Activated effector memory CD4-positive, alpha-beta T cell treated with anti-CD3 and anti-CD28 coated beads, Interleukin-2, amount 50 U/mL, for 16 hours (primary cell): ENCODE measurements around the gene SUSD4.

Experiments used
- DNase-seq: peaks from one replicate; pipeline ENCODE4 v3.0.0-alpha.2; 2020

SUSD4 gene

DNA sequence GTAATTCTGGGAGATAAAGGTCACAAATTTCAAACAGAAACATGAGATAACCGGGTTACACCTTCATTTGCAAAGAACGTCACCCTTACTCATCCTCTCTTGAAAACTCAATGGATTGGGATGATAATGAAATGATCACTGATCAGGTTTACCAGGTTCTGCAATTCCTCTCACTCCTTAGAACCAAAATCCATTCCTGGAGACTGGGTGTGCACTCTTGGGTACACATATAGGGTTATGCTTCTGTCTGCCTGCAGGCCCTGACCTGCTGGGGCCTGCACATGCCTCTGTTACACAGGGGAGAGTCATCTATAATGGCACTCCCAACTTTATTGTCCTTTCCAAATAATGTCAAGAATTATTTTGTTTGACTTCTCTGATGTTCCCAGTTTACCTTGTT, 8.3 kb downstream of the SUSD4 start:
- no peak for DNase-seq

DNA sequence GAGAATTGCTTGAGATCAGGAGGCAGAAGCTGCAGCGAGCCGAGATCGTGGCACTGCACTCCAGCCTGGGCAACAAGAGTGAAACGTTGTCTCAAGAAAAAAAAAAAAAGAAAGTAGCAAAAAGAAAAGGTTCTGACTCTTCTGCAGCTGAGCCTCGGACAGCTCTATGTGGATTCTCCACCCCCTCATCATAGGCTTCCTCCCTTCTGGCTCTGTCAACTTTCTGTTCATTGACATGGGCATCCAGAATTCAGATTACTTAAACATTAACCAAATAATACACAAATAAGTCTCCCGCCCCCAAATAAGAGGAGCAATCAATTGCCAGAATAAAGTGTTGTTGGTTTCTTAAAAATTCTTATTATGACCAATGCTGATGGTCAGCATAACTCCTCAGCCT, 10.0 kb downstream of the SUSD4 start:
- DNase-seq = no peak

DNA sequence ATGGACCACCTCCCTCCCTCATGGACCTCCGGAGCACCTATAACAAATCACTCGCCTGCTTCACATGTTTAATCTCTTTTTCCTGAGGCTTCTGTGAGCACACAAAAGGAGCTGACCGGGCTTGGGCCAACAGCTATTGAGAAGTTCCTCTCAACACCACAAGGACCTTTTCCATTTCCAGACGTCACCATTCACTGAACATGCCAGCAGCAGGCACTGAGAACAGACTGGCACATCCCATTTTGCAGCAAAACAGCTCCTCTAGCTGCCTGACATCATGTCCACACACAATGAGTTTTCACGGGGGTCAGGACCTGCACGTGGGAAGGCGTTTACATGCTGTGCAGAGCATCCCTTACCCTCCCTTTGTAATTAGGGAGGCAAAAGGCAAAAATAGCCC, 11.0 kb downstream of the SUSD4 start:
- no peak for DNase-seq

DNA sequence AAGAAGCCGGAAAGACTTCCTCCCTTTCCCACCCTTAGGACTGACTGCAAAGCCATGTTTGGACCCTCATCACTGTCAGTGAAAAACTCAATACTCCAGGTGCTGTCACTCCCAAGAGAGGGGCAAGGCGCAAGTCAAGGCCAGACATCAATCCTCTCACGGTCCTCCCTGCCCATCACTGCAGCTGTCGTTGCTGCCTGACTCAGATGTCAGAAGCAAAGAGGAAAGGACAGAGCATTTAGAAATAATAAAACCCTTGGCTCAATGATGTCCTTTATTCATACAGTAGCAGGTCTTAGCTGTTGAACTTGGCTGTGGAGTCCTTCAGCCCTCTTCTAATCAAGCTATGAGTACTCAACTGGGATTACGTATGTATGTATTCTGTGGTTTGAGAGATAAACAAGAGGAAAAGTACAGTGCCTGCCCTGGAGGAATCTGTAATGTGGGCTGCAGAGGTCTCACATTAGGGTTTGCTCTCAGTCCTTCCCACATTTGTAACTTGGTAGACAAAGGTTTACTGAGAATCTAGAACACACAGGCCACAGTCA, 13.5 kb downstream of the SUSD4 start:
- DNase-seq = no peak

DNA sequence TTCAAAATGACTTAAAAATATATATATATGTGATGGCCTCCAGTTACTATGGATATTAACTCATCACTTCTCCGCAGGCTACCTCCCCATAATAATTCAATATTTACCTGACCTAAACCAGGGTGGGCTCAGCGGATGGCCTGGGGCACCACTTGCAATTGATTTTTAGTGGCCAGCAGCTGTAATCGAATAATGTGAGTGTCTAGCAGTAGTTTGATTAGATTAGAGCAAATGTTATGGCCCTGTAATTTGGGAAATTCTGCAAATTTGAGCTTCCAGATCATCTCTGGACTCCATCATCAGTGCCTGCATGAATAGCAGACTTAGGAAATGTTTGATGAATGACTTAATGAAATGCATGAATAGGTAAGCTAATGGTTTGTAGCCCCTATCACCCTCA, 14.7 kb downstream of the SUSD4 start:
- no peak for DNase-seq

DNA sequence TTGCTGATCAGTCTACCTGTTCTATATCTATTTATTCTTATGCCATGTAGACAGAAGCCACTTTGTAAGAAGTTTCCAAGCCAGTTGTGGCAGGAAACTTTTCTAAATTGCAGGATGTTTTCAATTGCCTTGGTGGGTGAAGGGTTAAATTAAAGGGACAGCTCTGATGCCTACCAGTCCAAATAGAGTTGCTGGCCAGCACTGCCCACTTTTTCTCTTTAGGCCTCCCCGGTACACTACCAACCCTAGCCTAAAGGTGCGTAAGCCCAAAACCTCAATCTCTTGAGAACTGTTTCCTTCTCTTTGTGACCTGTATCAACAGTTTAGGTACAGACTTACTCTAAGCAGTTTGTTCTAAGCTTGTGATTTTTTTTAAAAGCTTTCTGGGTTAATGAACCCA, 15.5 kb downstream of the SUSD4 start:
- no peak for DNase-seq

DNA sequence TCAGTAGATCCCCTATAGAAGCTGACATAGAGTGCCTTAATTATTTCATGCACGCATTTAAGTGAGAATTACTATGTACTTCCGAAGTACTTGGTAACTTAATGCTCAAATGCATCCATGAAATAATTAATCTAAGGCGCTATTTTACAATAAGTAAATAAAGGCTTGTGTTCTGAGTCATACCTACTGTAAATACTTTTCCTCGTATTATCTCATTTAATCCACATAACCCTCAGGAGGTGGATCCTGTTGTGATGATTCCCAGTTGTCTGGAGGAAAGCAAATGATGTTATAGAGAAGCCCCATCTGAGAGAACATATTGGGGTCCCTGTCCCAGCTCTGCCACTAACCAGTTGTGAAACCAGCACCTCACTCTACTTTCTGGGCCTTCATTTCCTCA, 16.4 kb downstream of the SUSD4 start:
- DNase-seq = no peak

DNA sequence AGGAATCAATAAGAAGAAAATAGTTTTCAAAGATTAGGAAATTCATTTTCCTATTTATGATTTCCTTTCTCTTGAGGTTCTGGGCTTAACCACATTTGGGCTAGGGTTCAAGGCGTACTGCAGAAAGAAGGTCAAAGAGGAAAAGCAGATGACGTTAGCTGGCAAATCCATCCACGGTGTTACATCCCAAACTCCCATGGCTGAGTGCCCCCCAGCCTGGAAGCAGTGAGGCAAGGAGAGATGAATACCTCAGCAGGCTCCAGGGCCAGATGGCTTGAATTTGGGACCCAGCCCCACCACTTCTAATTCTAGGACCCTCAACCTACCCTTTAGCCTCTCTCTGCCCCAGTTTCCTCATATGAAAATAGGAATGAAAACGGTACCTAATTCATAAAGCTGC, 17.7 kb downstream of the SUSD4 start:
- DNase-seq = no peak

DNA sequence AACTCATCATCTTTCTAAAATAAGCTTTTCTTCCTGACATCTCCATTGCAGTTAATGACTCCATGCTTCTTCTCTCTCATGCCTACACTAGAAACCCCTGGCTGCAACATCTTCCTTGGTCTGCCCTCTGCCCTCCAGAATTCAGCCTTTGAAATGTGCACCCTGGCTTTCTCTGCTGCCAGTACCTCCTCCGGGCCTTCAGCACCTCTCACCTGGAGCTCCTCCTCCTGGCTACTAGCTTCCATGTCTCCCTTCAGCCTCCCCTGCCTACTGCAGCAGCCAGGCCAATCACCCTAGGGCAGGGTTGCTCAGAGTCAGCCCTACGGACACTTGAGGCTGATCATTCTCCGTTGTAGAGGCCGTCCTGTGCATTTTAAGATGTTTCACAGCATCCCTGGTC, 18.3 kb downstream of the SUSD4 start:
- no peak for DNase-seq

DNA sequence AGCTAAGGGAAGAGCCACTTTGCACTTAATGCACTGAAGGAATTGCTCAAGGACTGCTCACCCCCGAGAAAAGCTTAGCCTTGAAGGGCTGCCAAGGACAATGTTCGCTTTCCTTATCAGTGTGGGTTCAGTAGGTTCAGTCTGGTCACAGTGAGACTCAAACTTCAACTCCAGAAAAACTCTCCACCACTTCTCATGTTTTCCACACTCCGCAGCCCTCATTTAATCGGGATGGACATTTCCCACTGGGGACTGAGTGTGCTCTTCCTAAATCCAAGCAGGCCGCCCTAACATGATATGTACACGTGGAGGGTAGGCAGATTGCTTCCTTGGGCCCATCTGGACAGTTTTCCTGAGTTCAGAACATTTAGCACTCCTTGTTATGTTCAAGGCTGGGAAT, 19.5 kb downstream of the SUSD4 start:
- no peak for DNase-seq

DNA sequence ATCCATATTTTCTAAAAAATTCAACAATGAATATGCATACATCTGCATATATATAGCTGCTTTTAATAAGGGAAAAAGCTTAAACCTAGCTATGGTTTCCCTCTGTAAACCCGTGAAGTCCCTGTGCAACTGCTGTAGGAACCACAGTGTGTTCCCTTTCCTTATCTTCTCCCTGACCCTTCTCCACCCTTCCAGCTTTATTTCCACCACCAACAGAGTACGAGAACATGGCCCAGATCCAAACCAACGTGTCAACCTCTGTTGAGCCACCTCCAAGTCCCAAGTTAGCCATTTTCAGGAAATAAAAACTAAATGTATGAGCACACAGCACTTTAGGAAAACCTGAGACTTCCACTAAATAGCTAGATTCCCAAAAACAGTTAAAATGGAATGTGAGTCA, 20.3 kb downstream of the SUSD4 start:
- no peak for DNase-seq

DNA sequence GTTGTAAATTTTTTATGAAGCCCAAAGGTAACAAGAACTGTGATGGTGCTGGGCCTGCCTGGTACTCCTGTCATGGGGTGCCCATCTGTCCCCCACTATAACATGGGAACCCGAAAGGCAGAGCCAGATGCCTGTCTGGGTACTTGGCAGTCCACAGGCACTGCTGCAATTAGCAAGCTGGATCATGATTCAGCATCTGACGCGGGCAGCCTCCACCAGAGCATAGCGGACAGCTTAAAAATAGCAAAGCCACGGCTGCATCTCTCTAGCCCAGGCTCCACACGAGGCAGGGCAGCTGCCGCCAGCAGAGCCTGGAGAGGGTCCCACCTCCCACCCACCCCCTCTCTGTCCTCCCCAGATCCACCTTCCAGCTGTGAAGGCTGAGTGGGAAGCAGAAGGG, 22.9 kb downstream of the SUSD4 start:
- no peak for DNase-seq

DNA sequence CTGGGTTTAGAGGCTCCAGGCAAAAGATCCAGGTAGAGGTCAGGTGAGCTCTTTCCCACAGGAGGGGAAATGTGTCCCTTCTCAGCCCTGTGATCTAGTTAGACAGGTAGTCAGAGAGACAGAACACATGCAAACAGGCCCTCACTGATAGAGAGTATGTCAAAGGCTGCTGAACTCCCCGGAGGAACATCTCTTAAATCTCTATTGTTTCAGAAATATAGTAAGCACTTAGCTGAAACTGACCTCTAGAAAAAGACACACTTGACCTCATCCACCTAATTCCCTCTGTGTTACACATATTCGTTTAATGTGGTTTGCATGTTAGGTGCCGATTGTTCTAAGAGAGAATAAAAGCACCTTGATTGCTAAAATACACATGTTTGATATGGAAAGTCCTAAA, 23.3 kb downstream of the SUSD4 start:
- DNase-seq = no peak

DNA sequence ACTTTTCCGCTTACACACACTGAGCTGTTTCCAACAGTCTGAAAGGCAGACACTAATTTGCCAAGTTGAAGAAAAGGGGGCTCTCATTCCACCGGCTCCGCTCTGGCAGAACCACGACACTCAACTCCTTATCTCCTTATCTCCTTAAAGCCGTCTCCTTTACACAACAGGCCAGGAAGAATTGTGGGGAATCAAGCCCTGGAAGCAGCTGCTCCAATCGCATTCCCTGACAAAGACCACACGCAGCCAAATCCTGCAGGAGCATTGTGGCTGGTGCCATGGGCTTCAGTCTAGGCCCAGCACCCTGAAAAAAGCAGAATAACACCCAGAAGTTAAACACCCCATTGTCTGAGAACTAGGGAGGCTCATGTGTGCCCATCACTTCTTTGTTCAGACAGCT, 24.1 kb downstream of the SUSD4 start:
- no peak for DNase-seq

DNA sequence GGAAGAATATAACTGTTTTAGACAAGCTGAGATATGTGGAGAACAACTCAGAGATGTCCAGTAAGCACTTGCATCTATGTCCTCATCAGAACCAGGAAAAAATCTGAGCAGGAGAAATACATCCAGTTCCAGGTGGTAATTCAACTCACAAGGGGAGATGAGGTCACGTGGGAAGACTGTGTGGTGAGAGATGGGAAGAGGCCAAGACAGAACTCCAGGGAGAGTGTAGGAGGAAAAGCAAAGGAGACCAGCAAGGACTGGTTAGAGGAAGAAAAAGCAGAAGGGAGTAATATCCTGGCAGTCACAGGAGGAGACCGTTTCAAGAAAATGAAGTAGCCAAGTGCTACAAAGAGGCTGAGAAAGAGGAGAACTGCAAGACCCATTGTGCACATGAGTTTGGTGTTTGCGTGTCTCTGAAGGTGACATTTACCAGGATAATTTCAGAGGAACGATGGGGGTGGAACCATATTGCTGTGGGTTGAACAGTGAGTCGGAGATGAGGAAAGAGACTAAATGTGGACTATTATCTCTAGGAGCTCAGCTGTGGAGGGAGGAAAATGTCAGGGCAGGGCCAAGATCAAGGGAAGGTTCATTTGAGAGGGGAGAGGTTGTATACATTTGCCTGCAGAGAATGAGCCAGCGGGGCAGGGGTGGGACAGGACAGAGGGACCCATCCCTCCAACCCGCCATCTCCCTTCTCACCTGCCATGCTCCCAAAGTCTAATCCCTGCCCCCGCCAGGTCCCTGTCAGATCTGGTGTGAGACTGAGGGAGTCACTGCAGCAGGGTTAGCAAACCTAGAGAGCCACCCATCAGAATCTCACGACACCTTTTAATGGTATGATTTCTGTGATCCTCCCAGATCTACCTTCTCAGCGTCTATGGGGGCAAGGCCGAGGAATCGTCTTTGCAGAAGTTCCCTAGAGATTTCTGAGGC, 24.9 kb downstream of the SUSD4 start:
- no peak for DNase-seq

DNA sequence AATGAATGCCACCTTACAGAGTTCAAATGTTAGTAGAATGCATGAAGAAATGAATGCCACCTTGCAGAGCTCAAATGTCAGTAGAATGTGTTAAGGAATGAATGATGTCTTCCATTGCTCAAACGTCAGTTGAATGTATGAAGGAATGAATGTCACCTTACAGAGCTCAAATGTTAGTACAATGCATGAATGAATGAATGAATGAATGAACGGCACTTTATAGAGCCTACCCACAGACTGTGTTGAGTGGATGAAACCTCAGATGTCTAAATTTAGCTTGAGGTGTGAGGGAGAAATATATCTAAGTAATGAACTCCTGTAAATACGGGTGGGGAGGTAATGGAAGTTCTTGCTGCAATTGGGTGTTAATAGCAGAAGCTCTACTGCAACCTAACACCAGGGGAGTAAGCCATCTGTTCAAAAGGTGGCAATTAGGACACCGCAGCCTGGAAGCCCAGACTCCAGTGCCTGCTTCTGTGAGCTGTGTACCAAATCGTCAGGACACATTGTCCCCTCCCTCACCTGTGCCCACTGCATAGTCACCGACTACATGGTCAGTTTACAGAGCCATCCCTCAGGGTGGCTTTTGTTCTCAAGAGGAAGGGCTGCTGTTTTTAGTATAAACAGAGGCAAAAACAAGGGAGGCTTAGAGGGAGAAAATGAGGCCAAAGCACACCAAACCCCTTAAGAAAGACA, 26.7 kb downstream of the SUSD4 start:
- no peak for DNase-seq

DNA sequence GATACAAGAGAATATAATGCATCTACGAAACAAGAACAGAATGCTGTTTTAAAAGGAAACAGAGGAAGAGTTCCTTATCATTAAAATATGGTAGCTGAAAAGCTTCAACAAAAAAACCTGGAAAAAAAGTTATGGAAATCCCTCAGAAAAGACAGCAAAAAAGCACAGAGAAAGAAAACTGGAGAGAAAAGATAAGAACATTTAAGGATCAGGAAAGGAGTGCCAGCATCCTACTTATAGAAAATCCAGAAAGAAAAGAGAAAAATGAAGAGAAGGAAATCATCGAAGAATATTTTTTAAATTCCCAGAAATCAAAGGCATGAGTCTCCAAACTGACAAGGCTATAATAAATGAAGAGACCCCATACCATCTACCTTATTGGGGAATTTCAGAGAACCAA, 29.8 kb downstream of the SUSD4 start:
- no peak for DNase-seq

DNA sequence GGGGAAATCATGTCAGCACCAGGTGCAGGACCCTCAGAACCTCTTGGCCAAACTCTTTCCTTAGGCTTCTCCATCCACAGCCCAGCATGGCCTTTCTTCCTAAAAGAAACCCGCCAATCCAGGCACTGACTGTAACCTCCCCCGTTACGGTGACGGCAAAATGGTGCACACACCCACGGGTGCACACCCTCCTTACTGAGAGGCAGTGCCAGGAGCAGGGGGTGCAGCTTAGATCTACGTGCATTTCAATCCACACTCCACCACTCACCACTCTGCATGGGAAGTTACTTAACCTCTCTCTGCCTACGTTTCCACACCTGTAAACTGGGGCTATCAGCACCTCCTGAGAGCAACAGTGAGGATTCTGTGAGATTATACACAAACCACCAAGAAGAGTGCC, 31.0 kb downstream of the SUSD4 start:
- no peak for DNase-seq

DNA sequence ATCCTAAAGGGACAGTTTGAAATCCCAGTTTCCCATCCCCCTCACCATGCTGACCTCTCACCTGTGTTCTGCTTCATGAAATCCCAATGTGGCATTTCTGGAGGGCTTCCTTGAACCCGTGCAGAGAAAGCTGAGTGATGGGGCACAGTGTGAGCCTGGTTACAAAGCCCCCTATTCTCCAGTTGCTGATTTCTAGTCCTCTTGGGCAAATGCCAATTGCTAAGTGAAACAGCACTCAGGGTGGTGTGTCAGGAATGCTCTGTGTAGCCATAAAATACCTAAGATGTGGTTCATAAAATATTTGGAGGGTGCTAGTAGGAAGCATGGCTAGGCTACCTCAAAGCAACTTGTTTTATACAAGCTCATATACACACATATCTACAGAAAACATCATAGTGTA, 32.0 kb downstream of the SUSD4 start:
- DNase-seq = no peak

DNA sequence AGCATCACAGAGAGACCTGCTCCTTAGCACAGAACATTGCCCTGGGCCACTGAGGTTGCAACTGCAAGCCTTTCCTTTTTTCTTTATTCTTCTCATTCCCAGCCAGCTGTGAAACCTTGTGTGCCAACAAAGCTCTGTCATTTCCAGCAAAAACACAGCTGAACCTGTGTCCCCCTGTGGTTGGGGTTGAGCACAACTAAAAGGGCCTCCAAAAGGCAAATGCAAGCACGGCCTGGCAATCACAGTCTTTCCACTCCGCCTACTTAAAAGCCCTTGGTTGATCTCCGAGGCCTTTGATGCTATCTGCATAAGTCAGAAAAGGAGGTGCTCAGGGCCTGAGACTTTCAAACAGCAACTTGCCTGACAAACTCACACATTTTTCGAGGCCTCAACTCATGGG, 32.7 kb downstream of the SUSD4 start:
- DNase-seq = no peak

DNA sequence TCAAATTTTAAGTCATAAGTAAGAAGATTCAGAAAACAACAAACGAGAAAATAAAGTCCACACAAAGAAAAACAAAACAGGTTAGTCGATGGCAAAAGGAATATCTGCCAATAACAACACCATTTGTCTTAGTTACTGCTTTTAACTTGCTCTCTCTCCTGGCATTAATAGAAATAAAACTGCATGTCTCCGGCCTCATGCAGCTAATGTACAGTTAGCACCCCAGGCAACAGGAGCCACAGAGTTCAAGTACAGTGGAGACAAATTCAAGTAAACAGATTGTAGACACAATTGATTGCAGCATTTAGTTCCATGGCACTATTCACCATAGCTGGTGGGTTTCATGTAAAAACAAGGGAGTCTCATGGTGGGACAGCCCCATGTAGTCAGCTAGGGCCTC, 33.5 kb downstream of the SUSD4 start:
- DNase-seq = no peak

DNA sequence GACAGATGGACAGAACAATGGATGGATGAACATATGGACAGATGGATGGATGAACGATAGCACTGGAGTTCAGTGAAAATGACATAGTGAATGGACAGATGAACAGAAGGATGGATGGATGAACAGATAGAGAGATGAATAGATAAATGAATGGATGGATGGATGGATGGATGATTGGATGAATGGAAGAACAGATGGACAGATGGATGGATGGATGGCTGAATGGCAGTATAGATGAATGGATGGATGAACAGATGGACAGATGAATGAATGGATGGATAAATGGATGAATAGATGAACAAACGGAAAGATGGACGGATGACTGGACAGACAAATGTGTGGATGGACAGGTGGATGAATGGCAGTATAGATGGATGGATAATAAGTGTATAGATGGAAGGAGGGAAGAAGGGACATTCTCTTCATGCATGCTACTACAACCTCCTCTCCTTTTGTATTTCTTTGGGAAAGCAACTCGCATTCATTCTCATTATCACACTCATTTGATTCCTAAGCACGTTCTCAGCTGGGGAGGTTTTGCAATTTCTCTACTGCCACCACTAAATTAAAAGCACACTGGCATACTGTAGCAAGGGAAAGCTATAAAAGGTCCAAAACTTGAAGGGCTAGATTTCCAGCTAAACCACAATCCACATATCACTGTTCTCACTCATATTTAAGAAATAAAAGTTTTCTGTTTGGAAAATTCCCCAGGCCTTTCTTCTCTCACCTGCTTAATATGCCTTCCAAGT, 34.1 kb downstream of the SUSD4 start:
- DNase-seq = no peak

DNA sequence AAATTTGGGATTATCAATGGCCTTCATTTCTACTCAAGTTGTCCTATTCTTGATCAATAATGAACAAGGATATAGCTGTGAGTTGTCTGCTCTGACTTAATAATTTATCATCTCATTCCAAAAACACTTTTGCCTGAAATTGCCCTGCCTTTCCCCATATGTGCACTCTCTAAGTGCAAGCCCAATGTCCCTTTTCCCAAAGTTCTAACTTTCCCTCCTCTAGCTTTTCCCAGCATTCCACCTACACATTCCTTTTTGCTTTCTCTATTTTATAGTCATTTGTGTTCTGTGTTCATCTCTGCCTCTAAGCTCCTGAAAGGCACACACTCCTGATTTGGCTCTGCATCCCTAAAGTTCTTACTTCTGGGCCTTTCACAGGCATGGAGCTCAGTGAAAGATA, 34.7 kb downstream of the SUSD4 start:
- DNase-seq = no peak

DNA sequence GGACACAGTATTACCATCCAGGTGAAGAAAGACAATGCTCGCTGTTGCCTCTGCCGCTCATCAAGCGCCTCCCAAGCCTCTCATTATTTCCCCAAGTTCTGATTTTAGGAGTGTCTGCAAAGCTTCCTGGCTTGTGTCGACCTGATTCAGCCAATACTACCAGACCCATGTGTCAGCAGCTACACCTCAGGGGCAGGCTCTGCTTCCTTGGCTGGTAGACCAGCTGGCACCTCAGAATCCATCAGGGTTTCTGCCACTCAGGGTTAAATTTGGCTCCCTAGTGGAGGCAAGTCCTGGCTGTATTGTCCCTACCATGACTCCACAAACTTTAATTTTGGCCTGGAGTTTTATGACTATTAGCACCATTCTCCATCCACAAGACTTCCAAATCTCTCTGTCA, 35.4 kb downstream of the SUSD4 start:
- no peak for DNase-seq
